Measurements from ENCODE around the gene LANCL2. TPM values are rescaled to one million over a fixed set of nuclear protein-coding genes. Genes with fewer than 3 reads are reported as not detected.

Gene LANCL2
- total and polyA plus RNA-seq, 2 experiments from 2014 or later: 7.3 to 10.7 TPM

- no peak for TF ChIP-seq REST (IDR thresholded peaks at IDR 0.05; ENCODE audit: unreplicated experiment)
These were observed 67.4 kb downstream of the LANCL2 start (continued) for GRCh38 chr7:55432506-55432905.

- Histone ChIP-seq H3F3A (replicated peaks; ENCODE audit: low read depth) (no peaks in the 10 kb centered on the region), H4K20me1 (replicated peaks; ENCODE audit: insufficient read depth) (no peaks in the 10 kb centered on the region; the same call in 1 of the 2 replicates), H3K27ac (ENCODE audit: low read depth) (no peak overlapping the region), H3K4me3 (no peak overlapping the region), H3K27me3 (ENCODE audit: insufficient read depth) (no peaks in the 10 kb centered on the region), H3K36me3 (ENCODE audit: insufficient read depth) (no peaks in the 10 kb centered on the region), H3K79me2 (replicated peaks; ENCODE audit: insufficient read depth) (no peaks in the 10 kb centered on the region), H3K4me2 (no peak overlapping the region), H3K9me2 (ENCODE audit: insufficient read depth) (no peaks in the 10 kb centered on the region), H2AFZ (no peak overlapping the region), H3K4me1 (ENCODE audit: insufficient read depth) (no peaks in the 10 kb centered on the region)
- H3K36me3 Mint-ChIP-seq (ENCODE audit: low read depth): no peaks in the 10 kb centered on the region
- ATAC-seq: peak; percentile 80
- H3K27ac Mint-ChIP-seq: peak overlapping the region; percentile 7; the same call in 1 of the 2 replicates
- H3K27me3 Mint-ChIP-seq (ENCODE audit: insufficient read depth, low read depth, poor library complexity): peaks cover 9% of the 10 kb centered on the region
- TF ChIP-seq CTCF (conservative IDR thresholded peaks at IDR 0.05; ENCODE audit: low read depth in 2 of 2): peak; percentile 66 to 72
- TF ChIP-seq EZH2phosphoT487 (IDR thresholded peaks at IDR 0.05; ENCODE audit: unreplicated experiment): no peak
- no peak overlapping the region for H3K4me3 Mint-ChIP-seq
- peak; percentile 73 for DNase-seq (ENCODE audit: low spot score)
- peaks cover 6% of the 10 kb centered on the region; the same call in 1 of the 3 replicates for H3K4me1 Mint-ChIP-seq
- H3K9me3 Mint-ChIP-seq: no peaks in the 10 kb centered on the region
These were observed 68.0 kb downstream of the LANCL2 start for GRCh38 chr7:55432939-55433784.

- no peak for DNase-seq (ENCODE audit: low spot score)
- Histone ChIP-seq H3K79me2 (replicated peaks; ENCODE audit: insufficient read depth) (no peaks in the 10 kb centered on the region), H4K20me1 (replicated peaks; ENCODE audit: insufficient read depth) (no peaks in the 10 kb centered on the region), H3K4me3 (no peak overlapping the region), H3K4me2 (no peak overlapping the region), H3F3A (replicated peaks; ENCODE audit: low read depth) (no peaks in the 10 kb centered on the region), H3K36me3 (ENCODE audit: insufficient read depth) (no peaks in the 10 kb centered on the region), H3K4me1 (ENCODE audit: insufficient read depth) (no peaks in the 10 kb centered on the region), H3K9me2 (ENCODE audit: insufficient read depth) (no peaks in the 10 kb centered on the region), H3K27me3 (ENCODE audit: insufficient read depth) (no peaks in the 10 kb centered on the region), H3K27ac (ENCODE audit: low read depth) (no peak overlapping the region), H2AFZ (no peak overlapping the region)
- Mint-ChIP-seq H3K27ac (no peak overlapping the region), H3K4me1 (peaks cover 6% of the 10 kb centered on the region; the same call in 2 of the 3 replicates), H3K4me3 (no peak overlapping the region), H3K36me3 (ENCODE audit: low read depth) (no peaks in the 10 kb centered on the region), H3K27me3 (ENCODE audit: insufficient read depth, low read depth, poor library complexity) (peaks cover 13% of the 10 kb centered on the region), H3K9me3 (no peaks in the 10 kb centered on the region)
- no peak for TF ChIP-seq POLR2AphosphoS5 (IDR thresholded peaks at IDR 0.05; ENCODE audit: low read depth)
- no peak for ATAC-seq
These were observed 70.3 kb downstream of the LANCL2 start for GRCh38 chr7:55435466-55435865.

Measured in GM23338 (cell line).